Astrocyte (in vitro differentiated cells and primary cell): ENCODE measurements around the gene MARCHF6. TPM values are rescaled to one million over a fixed set of nuclear protein-coding genes. Genes with fewer than 3 reads are reported as not detected.

Source experiments
- DNase-seq: peaks from one replicate; pipeline ENCODE4 v3.0.0-alpha.2; 2010; ENCODE audit warnings: low read depth
- FAIRE-seq: peaks from 2 replicates; lab custom pipeline; 2011; peaks lifted over from hg19 to GRCh38; lab: Jason Lieb, UNC
- H2AFZ ChIP-seq: 2 replicates; pipeline ENCODE4 v1.6.0; 2012; ENCODE audit warnings: low read depth, low read length, inconsistent platforms
- H3K27ac ChIP-seq: 2 replicates; pipeline ENCODE4 v1.5.1; 2011; ENCODE audit warnings: low read depth, low read length, inconsistent platforms
- H3K27me3 ChIP-seq: 2 replicates; pipeline ENCODE4 v1.6.0; 2011; ENCODE audit warnings: low read length, inconsistent platforms; ENCODE audit not compliant: insufficient read depth
- H3K36me3 ChIP-seq: 2 replicates; pipeline ENCODE4 v1.5.1; 2011; ENCODE audit warnings: low read length, inconsistent platforms; ENCODE audit not compliant: insufficient read depth
- H3K4me1 ChIP-seq: 2 replicates; pipeline ENCODE4 v1.5.1; 2011; ENCODE audit warnings: low read length, inconsistent platforms; ENCODE audit not compliant: insufficient read depth
- H3K4me2 ChIP-seq: 2 replicates; pipeline ENCODE4 v1.6.0; 2012; ENCODE audit warnings: low read length, inconsistent platforms
- H3K4me3 ChIP-seq: 2 replicates; pipeline ENCODE4 v1.5.1; 2011; ENCODE audit warnings: low read depth, mild to moderate bottlenecking, low read length, inconsistent platforms; ENCODE audit not compliant: insufficient read depth
- H3K79me2 ChIP-seq: 2 replicates; pipeline ENCODE4 v1.6.0; 2012; ENCODE audit warnings: mild to moderate bottlenecking, low read length, inconsistent platforms; ENCODE audit not compliant: insufficient read depth
- H3K9ac ChIP-seq: 2 replicates; pipeline ENCODE4 v1.6.0; 2012; ENCODE audit warnings: mild to moderate bottlenecking, low read length, inconsistent platforms
- H3K9me3 ChIP-seq: 2 replicates; pipeline ENCODE4 v1.5.1; 2012; ENCODE audit warnings: low read depth, mild to moderate bottlenecking, low read length, inconsistent platforms; ENCODE audit not compliant: insufficient read depth
- H4K20me1 ChIP-seq: 2 replicates; pipeline ENCODE4 v1.6.0; 2012; ENCODE audit warnings: low read length, inconsistent platforms; ENCODE audit not compliant: insufficient read depth
- H3K27ac Mint-ChIP-seq: one replicate; pipeline ENCODE4 v1.8.0; 2021; ENCODE audit warnings: mild to moderate bottlenecking, mixed read lengths; ENCODE audit not compliant: unreplicated experiment
- H3K27me3 Mint-ChIP-seq: one replicate; pipeline ENCODE4 v1.8.0; 2021; ENCODE audit warnings: low read depth, mixed read lengths; ENCODE audit not compliant: unreplicated experiment
- H3K36me3 Mint-ChIP-seq: one replicate; pipeline ENCODE4 v1.8.0; 2021; ENCODE audit warnings: low read depth, mixed read lengths; ENCODE audit not compliant: unreplicated experiment
- H3K4me1 Mint-ChIP-seq: one replicate; pipeline ENCODE4 v1.8.0; 2021; ENCODE audit warnings: low read depth, mixed read lengths; ENCODE audit not compliant: unreplicated experiment
- H3K4me3 Mint-ChIP-seq: one replicate; pipeline ENCODE4 v1.8.0; 2021; ENCODE audit warnings: mild to moderate bottlenecking, moderate library complexity, mixed read lengths; ENCODE audit not compliant: unreplicated experiment
- H3K9me3 Mint-ChIP-seq: one replicate; pipeline ENCODE4 v1.8.0; 2021; ENCODE audit warnings: mild to moderate bottlenecking, mixed read lengths; ENCODE audit not compliant: unreplicated experiment
- CTCF ChIP-seq: IDR thresholded peaks from 2 replicates; pipeline ENCODE4 v1.5.1; 2011; ENCODE audit warnings: low read depth, mild to moderate bottlenecking, inconsistent platforms, low read length, moderate library complexity; ENCODE audit not compliant: insufficient read depth
- EZH2 ChIP-seq: IDR thresholded peaks from 2 replicates; pipeline ENCODE4 v1.6.1; 2012; ENCODE audit warnings: mild to moderate bottlenecking, low read length, inconsistent platforms; ENCODE audit not compliant: insufficient read depth
- total RNA-seq: library from RNA; stranded (reverse); gene quantifications from 2 replicates; pipeline ENCODE4 v1.2.1, GENCODE V29; 2021

Gene MARCHF6
- total RNA-seq, 1 donor from 2014 or later: 139 TPM

GRCh38 chr5:10328323-10328722 is 25.2 kb upstream of the MARCHF6 start:
- Histone ChIP-seq H3K4me2 (no peak overlapping the region), H3K27ac (no peak overlapping the region), H3K36me3 (no peaks in the 10 kb centered on the region), H3K9ac (no peak overlapping the region), H3K27me3 (no peaks in the 10 kb centered on the region), H3K4me3 (no peak overlapping the region), H4K20me1 (no peaks in the 10 kb centered on the region), H2AFZ (no peak overlapping the region), H3K79me2 (no peaks in the 10 kb centered on the region), H3K9me3 (no peaks in the 10 kb centered on the region), H3K4me1 (peaks cover 27% of the 10 kb centered on the region)
- no peak for FAIRE-seq
- DNase-seq: peak; percentile 48
- H3K36me3 Mint-ChIP-seq: no peaks in the 10 kb centered on the region
- TF ChIP-seq EZH2 (no peak), CTCF (no peak)
- no peak overlapping the region for H3K27ac Mint-ChIP-seq
- H3K27me3 Mint-ChIP-seq: peaks cover 31% of the 10 kb centered on the region
- H3K4me3 Mint-ChIP-seq: no peak overlapping the region
- no peaks in the 10 kb centered on the region for H3K9me3 Mint-ChIP-seq
- peaks cover 2% of the 10 kb centered on the region for H3K4me1 Mint-ChIP-seq

GRCh38 chr5:10329446-10329819 is 24.1 kb upstream of the MARCHF6 start:
- DNase-seq (no peak), FAIRE-seq (no peak)
- Mint-ChIP-seq H3K27me3 (peaks cover 35% of the 10 kb centered on the region), H3K4me3 (no peak overlapping the region), H3K36me3 (no peaks in the 10 kb centered on the region), H3K4me1 (peaks cover 2% of the 10 kb centered on the region), H3K27ac (no peak overlapping the region), H3K9me3 (no peaks in the 10 kb centered on the region)
- Histone ChIP-seq H3K9me3 (no peaks in the 10 kb centered on the region), H3K4me3 (no peak overlapping the region), H3K79me2 (no peaks in the 10 kb centered on the region), H4K20me1 (no peaks in the 10 kb centered on the region), H3K4me2 (peak overlapping the region; percentile 36), H3K4me1 (peaks cover 27% of the 10 kb centered on the region), H3K27me3 (no peaks in the 10 kb centered on the region), H3K27ac (no peak overlapping the region), H3K36me3 (no peaks in the 10 kb centered on the region), H3K9ac (no peak overlapping the region), H2AFZ (no peak overlapping the region)
- TF ChIP-seq EZH2 (no peak), CTCF (no peak)

GRCh38 chr5:10329820-10330481 is 23.5 kb upstream of the MARCHF6 start:
- no peaks in the 10 kb centered on the region for H3K27me3 ChIP-seq
- FAIRE-seq (no peak), DNase-seq (peak; percentile 37)
- Mint-ChIP-seq H3K36me3 (no peaks in the 10 kb centered on the region), H3K4me1 (peaks cover 2% of the 10 kb centered on the region), H3K9me3 (no peaks in the 10 kb centered on the region), H3K4me3 (no peak overlapping the region), H3K27ac (no peak overlapping the region), H3K27me3 (peaks cover 40% of the 10 kb centered on the region)
- no peaks in the 10 kb centered on the region for H4K20me1 ChIP-seq
- TF ChIP-seq EZH2: no peak
- no peak for TF ChIP-seq CTCF
- H3K4me3 ChIP-seq: no peak overlapping the region
- H3K4me1 ChIP-seq: peaks cover 27% of the 10 kb centered on the region
- no peak overlapping the region for H3K9ac ChIP-seq
- H3K36me3 ChIP-seq: no peaks in the 10 kb centered on the region
- no peaks in the 10 kb centered on the region for H3K9me3 ChIP-seq
- H3K4me2 ChIP-seq: peak overlapping the region; percentile 36
- H3K27ac ChIP-seq: no peak overlapping the region
- H2AFZ ChIP-seq: no peak overlapping the region
- no peaks in the 10 kb centered on the region for H3K79me2 ChIP-seq
